Nephron (organoid): ENCODE results near the gene GPS1.

Experiments
- H3K27ac Mint-ChIP-seq, 3 experiments: 2 replicates each; pipeline ENCODE4 v1.8.0; 2020; ENCODE audit warnings: mixed read lengths in 3 of 3, mild to moderate bottlenecking in 2 of 3, moderate library complexity in 1 of 3
- H3K27me3 Mint-ChIP-seq: 2 replicates; pipeline ENCODE4 v1.8.0; 2021; ENCODE audit warnings: low read depth, mild to moderate bottlenecking, moderate library complexity, mixed read lengths
- H3K36me3 Mint-ChIP-seq: 2 replicates; pipeline ENCODE4 v1.8.0; 2020; ENCODE audit warnings: low read depth, mixed read lengths
- H3K4me1 Mint-ChIP-seq: 2 replicates; pipeline ENCODE4 v1.8.0; 2020; ENCODE audit warnings: mixed read lengths
- H3K4me3 Mint-ChIP-seq, 3 experiments: 2 replicates each; pipeline ENCODE4 v1.8.0; 2020; ENCODE audit warnings: mild to moderate bottlenecking in 3 of 3, mixed read lengths in 3 of 3, moderate library complexity in 2 of 3
- H3K9me3 Mint-ChIP-seq: 2 replicates; pipeline ENCODE4 v1.8.0; 2020; ENCODE audit warnings: mixed read lengths
- CTCF ChIP-seq, 3 experiments: fragments of 200-600 bp; sonication (generic); IDR thresholded peaks; one replicate each; pipeline ENCODE4 v1.5.0; 2021; ENCODE audit warnings: antibody characterized with exemption in 3 of 3; ENCODE audit not compliant: unreplicated experiment in 3 of 3

GPS1 gene

GRCh38 chr17:82078433-82078832, 26.7 kb downstream of the GPS1 start:
- no peaks in the 10 kb centered on the region for H3K9me3 Mint-ChIP-seq
- peaks cover 13% of the 10 kb centered on the region for H3K4me1 Mint-ChIP-seq
- peaks cover 11% of the 10 kb centered on the region for H3K36me3 Mint-ChIP-seq
- H3K4me3 Mint-ChIP-seq = peak overlapping the region in 1 of 3 experiments; percentile 16
- H3K27ac Mint-ChIP-seq = peak overlapping the region; percentile 84 to 96 (median 94)
- TF ChIP-seq CTCF (IDR thresholded peaks at IDR 0.05; ENCODE audit: unreplicated experiment in 3 of 3) = no peak
- peaks cover 8% of the 10 kb centered on the region for H3K27me3 Mint-ChIP-seq

- Mint-ChIP-seq H3K27me3 (peaks cover 5% of the 10 kb centered on the region), H3K9me3 (no peaks in the 10 kb centered on the region), H3K27ac (no peak overlapping the region), H3K4me1 (peaks cover 13% of the 10 kb centered on the region), H3K4me3 (no peak overlapping the region), H3K36me3 (peaks cover 12% of the 10 kb centered on the region)
- no peak for TF ChIP-seq CTCF (IDR thresholded peaks at IDR 0.05; ENCODE audit: unreplicated experiment in 3 of 3)
These were observed 27.4 kb downstream of the GPS1 start for GRCh38 chr17:82079001-82079677.

- no peak for TF ChIP-seq CTCF (IDR thresholded peaks at IDR 0.05; ENCODE audit: unreplicated experiment in 3 of 3)
- Mint-ChIP-seq H3K27ac (no peak overlapping the region), H3K4me3 (no peak overlapping the region), H3K36me3 (peaks cover 15% of the 10 kb centered on the region), H3K9me3 (no peaks in the 10 kb centered on the region), H3K27me3 (no peaks in the 10 kb centered on the region), H3K4me1 (peaks cover 13% of the 10 kb centered on the region)
These were observed 28.5 kb downstream of the GPS1 start for GRCh38 chr17:82080048-82080788.

- Mint-ChIP-seq H3K9me3 (no peaks in the 10 kb centered on the region), H3K4me1 (peaks cover 13% of the 10 kb centered on the region), H3K27ac (no peak overlapping the region), H3K27me3 (no peaks in the 10 kb centered on the region), H3K36me3 (peaks cover 15% of the 10 kb centered on the region), H3K4me3 (no peak overlapping the region)
- no peak for TF ChIP-seq CTCF (IDR thresholded peaks at IDR 0.05; ENCODE audit: unreplicated experiment in 3 of 3)
These were observed 29.2 kb downstream of the GPS1 start for GRCh38 chr17:82080789-82081464.

GRCh38 chr17:82081546-82081945, 29.8 kb downstream of the GPS1 start:
- H3K27ac Mint-ChIP-seq = no peak overlapping the region

More at GRCh38 chr17:82081546-82081945, 29.8 kb downstream of the GPS1 start:
- no peaks in the 10 kb centered on the region for H3K9me3 Mint-ChIP-seq
- no peaks in the 10 kb centered on the region for H3K27me3 Mint-ChIP-seq
- H3K4me1 Mint-ChIP-seq = peaks cover 13% of the 10 kb centered on the region
- H3K4me3 Mint-ChIP-seq = no peak overlapping the region
- TF ChIP-seq CTCF (IDR thresholded peaks at IDR 0.05; ENCODE audit: unreplicated experiment in 3 of 3) = no peak
- H3K36me3 Mint-ChIP-seq = peaks cover 15% of the 10 kb centered on the region
